Adrenal gland (tissue), 5 donors: ENCODE measurements around the gene FDXACB1.

Source experiments
- POLR2A ChIP-seq, 2 donors: fragments of 450-650 bp; IDR thresholded peaks; one replicate each; pipeline ENCODE4 v1.6.1; 2017; ENCODE audit warnings: antibody characterized with exemption in 2 of 2, mild to moderate bottlenecking in 2 of 2, moderate library complexity in 1 of 2
- TF ChIP-seq, protein P1 (sequence below), 6 experiments: fragments of 450-650 bp in 4 of 6; fragments of 200-600 bp in 2 of 6; sonication (generic) in 1 of 6; IDR thresholded peaks; 1 replicate in 5 of 6; 2 replicates in 1 of 6; pipeline versions ENCODE4 v1.5.1 to v1.8.0; 2016 to 2021; ENCODE audit warnings: antibody characterized with exemption in 6 of 6, mild to moderate bottlenecking in 2 of 6, moderate library complexity in 1 of 6
- donor health status: DM: no; HTN: no; CAD: no.

GRCh38 chr11:111871693-111872161 is 7.2 kb downstream of the FDXACB1 start:
- TF ChIP-seq, protein P1, sequence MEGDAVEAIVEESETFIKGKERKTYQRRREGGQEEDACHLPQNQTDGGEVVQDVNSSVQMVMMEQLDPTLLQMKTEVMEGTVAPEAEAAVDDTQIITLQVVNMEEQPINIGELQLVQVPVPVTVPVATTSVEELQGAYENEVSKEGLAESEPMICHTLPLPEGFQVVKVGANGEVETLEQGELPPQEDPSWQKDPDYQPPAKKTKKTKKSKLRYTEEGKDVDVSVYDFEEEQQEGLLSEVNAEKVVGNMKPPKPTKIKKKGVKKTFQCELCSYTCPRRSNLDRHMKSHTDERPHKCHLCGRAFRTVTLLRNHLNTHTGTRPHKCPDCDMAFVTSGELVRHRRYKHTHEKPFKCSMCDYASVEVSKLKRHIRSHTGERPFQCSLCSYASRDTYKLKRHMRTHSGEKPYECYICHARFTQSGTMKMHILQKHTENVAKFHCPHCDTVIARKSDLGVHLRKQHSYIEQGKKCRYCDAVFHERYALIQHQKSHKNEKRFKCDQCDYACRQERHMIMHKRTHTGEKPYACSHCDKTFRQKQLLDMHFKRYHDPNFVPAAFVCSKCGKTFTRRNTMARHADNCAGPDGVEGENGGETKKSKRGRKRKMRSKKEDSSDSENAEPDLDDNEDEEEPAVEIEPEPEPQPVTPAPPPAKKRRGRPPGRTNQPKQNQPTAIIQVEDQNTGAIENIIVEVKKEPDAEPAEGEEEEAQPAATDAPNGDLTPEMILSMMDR (IDR thresholded peaks at IDR 0.05): no peak
- no peak for TF ChIP-seq POLR2A (IDR thresholded peaks at IDR 0.05)
